Stomach (tissue), 9 donors: Measurements from ENCODE around the gene COG8. TPM values are rescaled to one million over a fixed set of nuclear protein-coding genes. Genes with fewer than 3 reads are reported as not detected.

Experiments
- DNase-seq, 2 donors: peaks; one replicate each; pipeline versions ENCODE4 v3.0.0 to v3.0.0-alpha.2; 2013 to 2019
- H3K27ac ChIP-seq, 5 donors: fragments of 200-600 bp in 4 of 5; sonication (generic) in 4 of 5; one replicate each; pipeline ENCODE4 v1.5.1; 2013 to 2019; ENCODE audit warnings: mild to moderate bottlenecking in 1 of 5, moderate library complexity in 1 of 5
- H3K27me3 ChIP-seq, 3 donors: fragments of 200-600 bp; sonication (generic); one replicate each; pipeline ENCODE4 v1.5.1; 2017 to 2019; ENCODE audit warnings: mixed run types in 1 of 3
- H3K36me3 ChIP-seq, 4 donors: fragments of 200-600 bp; sonication (generic); 1 replicate in 3 of 4; 2 replicates in 1 of 4; pipeline ENCODE4 v1.5.1; 2016 to 2019
- H3K4me1 ChIP-seq, 4 donors: fragments of 200-600 bp; sonication (generic); one replicate each; pipeline ENCODE4 v1.5.1; 2016 to 2019
- H3K4me3 ChIP-seq, 4 donors: fragments of 200-600 bp; sonication (generic) in 3 of 4; one replicate each; pipeline ENCODE4 v1.5.1; 2016 to 2019; ENCODE audit warnings: mild to moderate bottlenecking in 1 of 4
- H3K9me3 ChIP-seq, 4 donors: fragments of 200-600 bp; sonication (generic); one replicate each; pipeline ENCODE4 v1.5.1; 2016 to 2019
- CTCF ChIP-seq, 7 experiments: fragments of 450-650 bp in 4 of 7; fragments of 200-600 bp in 3 of 7; sonication (generic) in 3 of 7; IDR thresholded peaks; one replicate each; pipeline ENCODE4 v1.5.1; 2016 to 2019; ENCODE audit warnings: antibody characterized with exemption in 7 of 7, control low read depth in 2 of 7, mild to moderate bottlenecking in 1 of 7
- EP300 ChIP-seq: sonication (generic); formaldehyde crosslinking; IDR thresholded peaks from one replicate; pipeline ENCODE4 v1.6.1; 2017; ENCODE audit warnings: antibody characterized with exemption
- POLR2A ChIP-seq, 4 donors: fragments of 450-650 bp; IDR thresholded peaks; one replicate each; pipeline ENCODE4 v1.6.1; 2016; ENCODE audit warnings: antibody characterized with exemption in 4 of 4, control low read depth in 2 of 4, mild to moderate bottlenecking in 1 of 4, moderate library complexity in 1 of 4
- POLR2AphosphoS5 ChIP-seq, 3 donors: sonication (generic); formaldehyde crosslinking; IDR thresholded peaks; one replicate each; pipeline ENCODE4 v1.6.1; 2016; ENCODE audit warnings: antibody characterized with exemption in 3 of 3
- WGBS, 5 donors: extraction: QIAGEN DNeasy Blood & Tissue Kit in 3 of 5; methylation state at CpG; one replicate each; pipeline versions ENCODE4 v1.1.5 to v1.1.7; 2013 to 2018; 5-methylcytosine and 5-hydroxymethylcytosine counted together
- intact Hi-C: fragments of 100-400 bp; cut with DNase I; formaldehyde crosslinking; loops from one replicate; pipeline ENCODE4 v1.15.1; 2023; ENCODE audit warnings: low total_unique reads
- polyA plus RNA-seq, 3 donors: library from polyadenylated mRNA; stranded (reverse); fragments of 200-250 nt; gene quantifications; one replicate each; pipeline ENCODE4 v1.2.3, GENCODE V29; 2013
- total RNA-seq, 5 donors: library from RNA; depleted of rRNA; stranded (reverse); fragments of >200 nt; gene quantifications; one replicate each; pipeline versions ENCODE4 v1.1.0 to v1.2.3, GENCODE V29; 2014 to 2016
- donor health status: healthy with polysubstance abuse.
- donor health status: Bipolar disorder and iron deficiency.
- donor health status: healthy.

The COG8 gene
- total and polyA plus RNA-seq, 8 donors: 11.1 to 167 (median 22.3) TPM

- peaks cover 39 to 81% (median 74%) of the 10 kb centered on the region in 4 donors for H3K4me1 ChIP-seq
- WGBS, 5 donors: 86 to 88% (median 87%) methylated on average over 14 of the region's 14 CpGs
Observed at GRCh38 chr16:69327585-69328310, 11.6 kb downstream of the COG8 start.

DNA sequence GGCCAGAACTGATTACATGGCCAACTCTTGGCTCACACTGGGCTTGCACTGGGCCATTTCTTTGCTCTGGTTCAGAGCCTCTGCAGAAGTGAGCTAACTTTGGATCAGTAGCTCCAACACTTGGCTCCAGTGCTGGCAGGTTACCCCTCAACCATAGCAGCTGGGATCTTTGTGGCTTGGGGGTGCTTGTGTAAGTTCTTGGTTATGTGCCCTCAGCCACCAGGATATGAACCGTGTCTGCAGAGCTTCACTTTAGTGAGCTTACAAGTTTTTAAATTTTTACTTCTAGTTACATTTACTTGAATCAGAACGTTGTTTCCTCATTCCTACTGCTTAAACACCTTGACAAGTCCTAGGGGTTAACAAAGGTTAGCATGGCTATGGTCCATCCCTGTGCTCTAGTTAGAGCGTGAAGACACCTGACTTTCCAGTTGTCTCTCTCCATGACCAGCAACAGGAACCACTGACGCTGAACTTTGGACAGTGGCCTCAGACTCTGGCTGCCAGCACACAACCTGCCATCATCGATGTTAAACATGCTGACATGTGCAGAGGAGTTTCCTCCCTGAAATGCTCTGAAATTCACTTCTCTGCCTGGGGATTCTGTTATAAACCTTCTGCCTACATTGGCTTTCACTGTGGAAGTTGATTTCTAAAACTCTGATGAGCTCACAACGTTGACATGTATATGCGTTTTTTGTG lies 13.0 kb downstream of the COG8 start:
- peaks cover 50 to 73% (median 66%) of the 10 kb centered on the region in 4 donors for H3K36me3 ChIP-seq
- WGBS, 5 donors: 37 to 52% (median 39%) methylated on average over 7 of the region's 7 CpGs
- no peaks in the 10 kb centered on the region for H3K27me3 ChIP-seq
- peaks cover 37 to 69% (median 65%) of the 10 kb centered on the region in 4 donors for H3K4me1 ChIP-seq
- TF ChIP-seq CTCF (IDR thresholded peaks at IDR 0.05): no peak
- TF ChIP-seq POLR2AphosphoS5 (IDR thresholded peaks at IDR 0.05): no peak
- TF ChIP-seq POLR2A (IDR thresholded peaks at IDR 0.05): no peak
- no peak for TF ChIP-seq EP300
- intact Hi-C loops: no loop called here
- H3K27ac ChIP-seq: no peak overlapping the region
- H3K9me3 ChIP-seq: no peaks in the 10 kb centered on the region
- no peak overlapping the region for H3K4me3 ChIP-seq
- DNase-seq: peak in 1 of 2 donors; percentile 57

More at GRCh38 chr16:69327585-69328310, 11.6 kb downstream of the COG8 start:
- TF ChIP-seq POLR2AphosphoS5 (IDR thresholded peaks at IDR 0.05) (no peak), EP300 (no peak), CTCF (IDR thresholded peaks at IDR 0.05) (no peak), POLR2A (IDR thresholded peaks at IDR 0.05) (no peak)
- Histone ChIP-seq H3K27me3 (no peaks in the 10 kb centered on the region), H3K4me3 (no peak overlapping the region), H3K36me3 (peaks cover 36 to 72% (median 65%) of the 10 kb centered on the region in 4 donors), H3K27ac (peak overlapping the region in 1 of 5 donors; percentile 91), H3K9me3 (no peaks in the 10 kb centered on the region)
- intact Hi-C loops: no loop called here
- DNase-seq: no peak

- Histone ChIP-seq H3K27ac (no peak overlapping the region), H3K4me1 (peaks cover 32 to 64% (median 60%) of the 10 kb centered on the region in 4 donors), H3K4me3 (no peak overlapping the region), H3K9me3 (no peaks in the 10 kb centered on the region), H3K36me3 (peaks cover 55 to 78% (median 72%) of the 10 kb centered on the region in 4 donors), H3K27me3 (no peaks in the 10 kb centered on the region)
- DNase-seq: no peak
- intact Hi-C loops: no loop called here
- TF ChIP-seq POLR2AphosphoS5 (IDR thresholded peaks at IDR 0.05): no peak
- no peak for TF ChIP-seq POLR2A (IDR thresholded peaks at IDR 0.05)
- TF ChIP-seq CTCF (IDR thresholded peaks at IDR 0.05): no peak
- no peak for TF ChIP-seq EP300
- WGBS, 5 donors: 78 to 87% (median 80%) methylated on average over 6 of the region's 6 CpGs
Observed at GRCh38 chr16:69325784-69326171, 13.6 kb downstream of the COG8 start.

GRCh38 chr16:69324585-69325253 lies 14.6 kb downstream of the COG8 start:
- WGBS, 5 donors: 65 to 78% (median 71%) methylated on average over 10 of the region's 10 CpGs
- no peak overlapping the region for H3K4me3 ChIP-seq
- H3K4me1 ChIP-seq: peaks cover 32 to 58% (median 55%) of the 10 kb centered on the region in 4 donors
- no peak for DNase-seq
- no peak overlapping the region for H3K27ac ChIP-seq
- no peaks in the 10 kb centered on the region for H3K9me3 ChIP-seq
- intact Hi-C loops: no loop called here
- H3K36me3 ChIP-seq: peaks cover 66 to 89% (median 82%) of the 10 kb centered on the region in 4 donors
- TF ChIP-seq CTCF (IDR thresholded peaks at IDR 0.05) (no peak), POLR2A (IDR thresholded peaks at IDR 0.05) (no peak), POLR2AphosphoS5 (IDR thresholded peaks at IDR 0.05) (no peak), EP300 (no peak)
- no peaks in the 10 kb centered on the region for H3K27me3 ChIP-seq
